Natural killer cell (primary cell): Measurements from ENCODE around the gene CNIH4. TPM values are rescaled to one million over a fixed set of nuclear protein-coding genes. Genes with fewer than 3 reads are reported as not detected.
A peak's percentile ranks its signal among the peaks of the same experiment; 100 is the strongest.

Experiments used
- ATAC-seq, 3 donors: fragments of 150-1000 bp in 2 of 3; fragments of 200-7000 bp in 1 of 3; cut with Tn5 transposase; 1 replicate in 1 of 3; 2 replicates in 2 of 3; pipeline ENCODE4 v1.10.0; 2021; ENCODE audit warnings: mild to moderate bottlenecking in 2 of 3, moderate library complexity in 2 of 3
- DNase-seq, 2 donors: peaks; one replicate each; pipeline versions ENCODE4 v3.0.0 to v3.0.0-alpha.2; 2013 to 2021; ENCODE audit warnings: mixed read lengths in 1 of 2
- H3K27ac ChIP-seq: one replicate; pipeline ENCODE4 v1.5.1; 2013; ENCODE audit warnings: mild to moderate bottlenecking, low read length
- H3K27me3 ChIP-seq: one replicate; pipeline ENCODE4 v1.6.1; 2013; ENCODE audit warnings: low read length; ENCODE audit not compliant: control insufficient read depth, insufficient read depth
- H3K36me3 ChIP-seq: one replicate; pipeline ENCODE4 v1.6.1; 2013; ENCODE audit warnings: low read length; ENCODE audit not compliant: control insufficient read depth, insufficient read depth
- H3K4me1 ChIP-seq: one replicate; pipeline ENCODE4 v1.6.1; 2013; ENCODE audit warnings: low read length; ENCODE audit not compliant: control insufficient read depth, insufficient read depth
- H3K4me3 ChIP-seq: one replicate; pipeline ENCODE4 v1.5.1; 2013; ENCODE audit warnings: low read length
- H3K9me3 ChIP-seq: one replicate; pipeline ENCODE4 v1.6.1; 2013; ENCODE audit warnings: low read length; ENCODE audit not compliant: control insufficient read depth, insufficient read depth
- H3K27ac Mint-ChIP-seq, 2 donors: one replicate each; pipeline ENCODE4 v1.8.0; 2022; ENCODE audit warnings: mild to moderate bottlenecking in 2 of 2, mixed read lengths in 2 of 2, moderate library complexity in 1 of 2
- H3K27me3 Mint-ChIP-seq, 2 donors: one replicate each; pipeline ENCODE4 v1.8.0; 2022; ENCODE audit warnings: low read depth in 2 of 2, mixed read lengths in 2 of 2
- H3K36me3 Mint-ChIP-seq: one replicate; pipeline ENCODE4 v1.8.0; 2022; ENCODE audit warnings: mixed read lengths
- H3K4me1 Mint-ChIP-seq, 2 donors: one replicate each; pipeline ENCODE4 v1.8.0; 2022; ENCODE audit warnings: mixed read lengths in 2 of 2
- H3K4me3 Mint-ChIP-seq: one replicate; pipeline ENCODE4 v1.8.0; 2022; ENCODE audit warnings: mild to moderate bottlenecking, moderate library complexity, mixed read lengths
- H3K9me3 Mint-ChIP-seq, 2 donors: one replicate each; pipeline ENCODE4 v1.8.0; 2022; ENCODE audit warnings: mixed read lengths in 2 of 2
- CTCF ChIP-seq: fragments of 200-600 bp; IDR thresholded peaks from one replicate; pipeline ENCODE4 v1.8.0; 2022; ENCODE audit warnings: antibody characterized with exemption
- WGBS: methylation state at CpG from one replicate; pipeline ENCODE4 v1.1.7; 2013; ENCODE audit warnings: missing lambda C conversion rate; ENCODE audit not compliant: insufficient coverage; 5-methylcytosine and 5-hydroxymethylcytosine counted together
- intact Hi-C: fragments of 100-400 bp; cut with micrococcal nuclease; formaldehyde crosslinking; loops from one replicate; pipeline ENCODE4 v1.14.2; 2022
- total RNA-seq, 4 donors: library from RNA; stranded (reverse); fragments of 120-200 nt in 1 of 4; gene quantifications; one replicate each; pipeline versions ENCODE4 v1.2.3 to v1.2.4, GENCODE V29; 2013 to 2022

Gene CNIH4
- total RNA-seq, 3 donors from 2014 or later (not counting 1 experiment from before 2014, with no cell fraction given) = 20.4 to 32.4 (median 27.3) TPM

GRCh38 chr1:224407571-224408293 lies 51.1 kb downstream of the CNIH4 start:
- TF ChIP-seq CTCF = no peak
- Mint-ChIP-seq H3K9me3 (no peaks in the 10 kb centered on the region), H3K4me1 (peaks cover 19 to 29% of the 10 kb centered on the region in 2 donors), H3K36me3 (no peaks in the 10 kb centered on the region), H3K27me3 (no peaks in the 10 kb centered on the region), H3K27ac (peak overlapping the region in 1 of 2 donors; percentile 25), H3K4me3 (no peak overlapping the region)
- Histone ChIP-seq H3K4me1 (peaks cover 5% of the 10 kb centered on the region), H3K9me3 (no peaks in the 10 kb centered on the region), H3K36me3 (peaks cover 85% of the 10 kb centered on the region), H3K27ac (no peak overlapping the region), H3K4me3 (no peak overlapping the region), H3K27me3 (no peaks in the 10 kb centered on the region)
- no peak for ATAC-seq
- no peak for DNase-seq
- 88% methylated on average over 7 of the region's 7 CpGs for WGBS
- intact Hi-C loops = no loop called here

- H3K27me3 Mint-ChIP-seq = no peaks in the 10 kb centered on the region
- 100% methylated on average over 1 of the region's 1 CpG for WGBS
- H3K36me3 Mint-ChIP-seq = no peaks in the 10 kb centered on the region
- TF ChIP-seq CTCF = no peak
- ATAC-seq (no peak), DNase-seq (no peak)
- H3K9me3 Mint-ChIP-seq = no peaks in the 10 kb centered on the region
- H3K36me3 ChIP-seq = peaks cover 85% of the 10 kb centered on the region
- H3K4me3 Mint-ChIP-seq = no peak overlapping the region
- H3K4me1 ChIP-seq = peaks cover 5% of the 10 kb centered on the region
- peak overlapping the region in 1 of 2 donors; percentile 25 for H3K27ac Mint-ChIP-seq
- no peak overlapping the region for H3K4me3 ChIP-seq
- no peaks in the 10 kb centered on the region for H3K27me3 ChIP-seq
- peaks cover 24 to 29% of the 10 kb centered on the region in 2 donors for H3K4me1 Mint-ChIP-seq
- H3K9me3 ChIP-seq = no peaks in the 10 kb centered on the region
- intact Hi-C loops = no loop called here
- H3K27ac ChIP-seq = no peak overlapping the region
Measured at GRCh38 chr1:224408294-224408590, 51.6 kb downstream of the CNIH4 start.

GRCh38 chr1:224411766-224412165 lies 55.1 kb downstream of the CNIH4 start:
- H3K27me3 ChIP-seq = no peaks in the 10 kb centered on the region
- no peak overlapping the region for H3K4me3 Mint-ChIP-seq
- no peaks in the 10 kb centered on the region for H3K9me3 Mint-ChIP-seq
- no peaks in the 10 kb centered on the region for H3K9me3 ChIP-seq
- H3K27ac Mint-ChIP-seq = peak overlapping the region; percentile 75 to 80
- no peak overlapping the region for H3K27ac ChIP-seq
- WGBS = 25% methylated on average over 1 of the region's 1 CpG
- no peaks in the 10 kb centered on the region for H3K27me3 Mint-ChIP-seq
- no peak for DNase-seq
- peaks cover 76% of the 10 kb centered on the region for H3K36me3 ChIP-seq
- peaks cover 5% of the 10 kb centered on the region for H3K4me1 ChIP-seq
- intact Hi-C loops = loop anchor here (1.0 kb wide), 1 partner anchor 12 kb away; no protein-coding TSS in a partner anchor
- H3K4me1 Mint-ChIP-seq = peaks cover 21 to 36% of the 10 kb centered on the region in 2 donors
- H3K4me3 ChIP-seq = no peak overlapping the region
- peaks cover 19% of the 10 kb centered on the region for H3K36me3 Mint-ChIP-seq
- no peak for TF ChIP-seq CTCF
- peak; percentile 44 to 61 (median 44) for ATAC-seq

- H3K27me3 ChIP-seq = no peaks in the 10 kb centered on the region
- Mint-ChIP-seq H3K9me3 (no peaks in the 10 kb centered on the region), H3K27me3 (no peaks in the 10 kb centered on the region), H3K36me3 (peaks cover 59% of the 10 kb centered on the region), H3K4me1 (peaks cover 39 to 41% of the 10 kb centered on the region in 2 donors), H3K27ac (peak overlapping the region in 1 of 2 donors; percentile 70), H3K4me3 (peak overlapping the region; percentile 37)
- peaks cover 92% of the 10 kb centered on the region for H3K36me3 ChIP-seq
- no peaks in the 10 kb centered on the region for H3K4me1 ChIP-seq
- DNase-seq = no peak
- H3K27ac ChIP-seq = no peak overlapping the region
- no peak for ATAC-seq
- no peak for TF ChIP-seq CTCF
- no peaks in the 10 kb centered on the region for H3K9me3 ChIP-seq
- intact Hi-C loops = no loop called here
- no peak overlapping the region for H3K4me3 ChIP-seq
Measured at GRCh38 chr1:224420106-224420505, 63.4 kb downstream of the CNIH4 start.
